NCI-H187 (cell line): ENCODE data around the gene GAGE12C.
"Not testable (repeated sequence)": the region's sequence is repeated elsewhere in the genome, so short reads cannot be mapped to it uniquely, and the experiment has no call there.

Experiments used
- DNase-seq, 2 experiments: peaks; one replicate each; lab custom pipeline; 2025; lab: John Stamatoyannopoulos, UW

The GAGE12C gene

GRCh38 chrX:49531877-49532276, at the start of gene GAGE12C:
Gene GAGE12C (plus strand): TSS chrX:49532177. CDS start chrX:49533332, 1,155 bp downstream.
- not testable (repeated sequence) for DNase-seq

DNA sequence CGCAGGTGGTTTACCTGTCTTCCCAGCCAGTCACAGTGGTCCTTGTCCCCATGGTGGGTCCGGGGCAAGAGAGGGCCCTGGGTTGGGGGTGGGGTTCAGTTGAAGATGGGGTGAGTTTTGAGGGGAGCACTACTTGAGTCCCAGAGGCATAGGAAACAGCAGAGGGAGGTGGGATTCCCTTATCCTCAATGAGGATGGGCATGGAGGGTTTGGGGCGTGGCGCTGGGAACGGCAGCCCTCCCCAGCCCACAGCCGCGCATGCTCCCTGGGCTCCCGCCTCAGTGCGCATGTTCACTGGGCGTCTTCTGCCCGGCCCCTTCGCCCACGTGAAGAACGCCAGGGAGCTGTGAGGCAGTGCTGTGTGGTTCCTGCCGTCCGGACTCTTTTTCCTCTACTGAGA, 9.5 kb downstream of the GAGE12C start, which contains the start of gene GAGE12D:
Gene GAGE12D (plus strand): TSS at position 301 of the 400 bp plus-strand sequence. CDS start 1,155 bp downstream, outside the sequence.
- DNase-seq, result not testable (repeated sequence)

GRCh38 chrX:49550989-49551388, 19.0 kb downstream of the GAGE12C start, which contains the start of gene GAGE12E:
Gene GAGE12E (plus strand): TSS chrX:49551289. CDS start chrX:49552444, 1,155 bp downstream.
- not testable (repeated sequence) for DNase-seq

DNA sequence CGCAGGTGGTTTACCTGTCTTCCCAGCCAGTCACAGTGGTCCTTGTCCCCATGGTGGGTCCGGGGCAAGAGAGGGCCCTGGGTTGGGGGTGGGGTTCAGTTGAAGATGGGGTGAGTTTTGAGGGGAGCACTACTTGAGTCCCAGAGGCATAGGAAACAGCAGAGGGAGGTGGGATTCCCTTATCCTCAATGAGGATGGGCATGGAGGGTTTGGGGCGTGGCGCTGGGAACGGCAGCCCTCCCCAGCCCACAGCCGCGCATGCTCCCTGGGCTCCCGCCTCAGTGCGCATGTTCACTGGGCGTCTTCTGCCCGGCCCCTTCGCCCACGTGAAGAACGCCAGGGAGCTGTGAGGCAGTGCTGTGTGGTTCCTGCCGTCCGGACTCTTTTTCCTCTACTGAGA, 28.6 kb downstream of the GAGE12C start, which contains the start of gene GAGE12F:
Gene GAGE12F (plus strand): TSS at position 301 of the 400 bp plus-strand sequence. CDS start 1,155 bp downstream, outside the sequence.
- not testable (repeated sequence) for DNase-seq

DNA sequence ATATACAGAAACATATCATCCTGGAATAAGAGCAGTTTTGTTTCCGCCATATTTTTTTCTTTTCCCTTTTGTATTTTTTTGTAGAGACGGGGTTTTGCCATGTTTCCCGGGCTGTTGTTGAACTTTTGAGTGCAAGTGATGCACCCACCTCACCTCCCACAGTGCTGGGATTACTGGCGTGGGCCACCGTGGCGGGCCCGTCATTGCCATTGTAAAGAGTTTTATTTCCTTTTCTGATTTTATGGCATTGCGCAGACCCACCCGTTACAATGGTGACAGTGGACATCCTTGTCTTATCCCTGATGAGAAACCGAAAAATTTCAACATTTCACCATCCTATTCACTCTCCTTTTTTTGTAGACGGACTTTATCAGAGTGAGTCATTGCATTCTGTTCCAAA, 36.8 kb downstream of the GAGE12C start:
- DNase-seq, result not testable (repeated sequence)

- not testable (repeated sequence) for DNase-seq
Measured at GRCh38 chrX:49569152-49569551, 37.2 kb downstream of the GAGE12C start.

- not testable (repeated sequence) for DNase-seq
Measured at GRCh38 chrX:49570100-49570499, 38.1 kb downstream of the GAGE12C start, which contains the start of gene GAGE12G. Gene GAGE12G (plus strand): TSS chrX:49570400. CDS start chrX:49571555, 1,155 bp downstream.

DNA sequence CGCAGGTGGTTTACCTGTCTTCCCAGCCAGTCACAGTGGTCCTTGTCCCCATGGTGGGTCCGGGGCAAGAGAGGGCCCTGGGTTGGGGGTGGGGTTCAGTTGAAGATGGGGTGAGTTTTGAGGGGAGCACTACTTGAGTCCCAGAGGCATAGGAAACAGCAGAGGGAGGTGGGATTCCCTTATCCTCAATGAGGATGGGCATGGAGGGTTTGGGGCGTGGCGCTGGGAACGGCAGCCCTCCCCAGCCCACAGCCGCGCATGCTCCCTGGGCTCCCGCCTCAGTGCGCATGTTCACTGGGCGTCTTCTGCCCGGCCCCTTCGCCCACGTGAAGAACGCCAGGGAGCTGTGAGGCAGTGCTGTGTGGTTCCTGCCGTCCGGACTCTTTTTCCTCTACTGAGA, 47.7 kb downstream of the GAGE12C start, which contains the start of gene GAGE12H:
Gene GAGE12H (plus strand): TSS at position 301 of the 400 bp plus-strand sequence. CDS start 1,155 bp downstream, outside the sequence.
- not testable (repeated sequence) for DNase-seq
